CD14-positive monocyte (primary cell): Measurements from ENCODE around the gene GNG2. TPM values are rescaled to one million over a fixed set of nuclear protein-coding genes. Genes with fewer than 3 reads are reported as not detected.

Source experiments
- DNase-seq, 3 donors: peaks; one replicate each; pipeline ENCODE4 v3.0.0-alpha.2; 2011 to 2022
- H2AFZ ChIP-seq: 2 replicates; pipeline ENCODE4 v1.6.0; 2012; ENCODE audit warnings: mild to moderate bottlenecking, low read depth, low read length, inconsistent platforms; ENCODE audit not compliant: insufficient read depth, poor library complexity, severe bottlenecking
- H3K27ac ChIP-seq, 2 donors: 1 replicate in 1 of 2; 2 replicates in 1 of 2; pipeline ENCODE4 v1.5.1; 2012 to 2013; ENCODE audit warnings: low read length in 2 of 2, control low read depth in 1 of 2, inconsistent platforms in 1 of 2, low read depth in 1 of 2, mild to moderate bottlenecking in 1 of 2
- H3K27me3 ChIP-seq, 2 donors: one replicate each; pipeline versions ENCODE4 v1.6.0 to v1.6.1; 2011 to 2013; ENCODE audit warnings: low read length in 2 of 2; ENCODE audit not compliant: control insufficient read depth in 2 of 2, insufficient read depth in 2 of 2
- H3K36me3 ChIP-seq, 2 donors: replicated peaks in 1 of 2; 1 replicate in 1 of 2; 2 replicates in 1 of 2; pipeline versions ENCODE4 v1.5.1 to v1.6.1; 2012 to 2013; ENCODE audit warnings: low read length in 2 of 2, control low read depth in 1 of 2, inconsistent platforms in 1 of 2, mild to moderate bottlenecking in 1 of 2; ENCODE audit not compliant: insufficient read depth in 2 of 2, control insufficient read depth in 1 of 2
- H3K4me1 ChIP-seq, 2 donors: 1 replicate in 1 of 2; 2 replicates in 1 of 2; pipeline versions ENCODE4 v1.5.1 to v1.6.1; 2012 to 2013; ENCODE audit warnings: low read length in 2 of 2, control low read depth in 1 of 2, inconsistent platforms in 1 of 2, mild to moderate bottlenecking in 1 of 2, moderate library complexity in 1 of 2; ENCODE audit not compliant: insufficient read depth in 2 of 2, control insufficient read depth in 1 of 2
- H3K4me2 ChIP-seq: replicated peaks from 2 replicates; pipeline ENCODE3; 2012; ENCODE audit warnings: low read length, moderate library complexity, mild to moderate bottlenecking; ENCODE audit not compliant: poor library complexity, severe bottlenecking; ENCODE audit errors: extremely low read depth
- H3K4me3 ChIP-seq, 3 experiments: fragments of 200-600 bp in 1 of 3; sonication (generic) in 1 of 3; replicated peaks in 1 of 3; 1 replicate in 2 of 3; 2 replicates in 1 of 3; pipeline ENCODE4 v1.5.1; 2011 to 2013; ENCODE audit warnings: low read length in 3 of 3, mild to moderate bottlenecking in 3 of 3, control low read depth in 2 of 3, low read depth in 2 of 3, inconsistent platforms in 1 of 3, moderate library complexity in 1 of 3
- H3K79me2 ChIP-seq: 2 replicates; pipeline ENCODE4 v1.6.0; 2012; ENCODE audit warnings: mild to moderate bottlenecking, control low read depth, inconsistent platforms, low read length, moderate library complexity; ENCODE audit not compliant: insufficient read depth
- H3K9ac ChIP-seq: 2 replicates; pipeline ENCODE4 v1.6.0; 2017; ENCODE audit warnings: low read length, mild to moderate bottlenecking; ENCODE audit not compliant: insufficient read depth, poor library complexity, severe bottlenecking
- H3K9me3 ChIP-seq, 2 donors: replicated peaks in 1 of 2; 1 replicate in 1 of 2; 2 replicates in 1 of 2; pipeline versions ENCODE4 v1.5.1 to v1.6.1; 2012 to 2013; ENCODE audit warnings: low read length in 2 of 2, control low read depth in 1 of 2; ENCODE audit not compliant: control insufficient read depth in 1 of 2, insufficient read depth in 1 of 2
- H4K20me1 ChIP-seq: 2 replicates; pipeline ENCODE4 v1.6.0; 2012; ENCODE audit warnings: mild to moderate bottlenecking, low read length, control low read depth, moderate library complexity; ENCODE audit not compliant: insufficient read depth
- H3K27ac Mint-ChIP-seq, 7 donors: one replicate each; pipeline ENCODE4 v1.8.0; 2020; ENCODE audit warnings: mild to moderate bottlenecking in 7 of 7, mixed read lengths in 7 of 7, moderate library complexity in 6 of 7, inconsistent platforms in 2 of 7
- H3K27me3 Mint-ChIP-seq, 3 donors: one replicate each; pipeline ENCODE4 v1.8.0; 2021 to 2022; ENCODE audit warnings: low read depth in 3 of 3, mild to moderate bottlenecking in 3 of 3, mixed read lengths in 3 of 3, moderate library complexity in 3 of 3, inconsistent platforms in 1 of 3
- H3K36me3 Mint-ChIP-seq, 2 donors: one replicate each; pipeline ENCODE4 v1.8.0; 2020; ENCODE audit warnings: mixed read lengths in 2 of 2, inconsistent platforms in 1 of 2, mild to moderate bottlenecking in 1 of 2
- H3K4me1 Mint-ChIP-seq: one replicate; pipeline ENCODE4 v1.8.0; 2020; ENCODE audit warnings: mild to moderate bottlenecking, mixed read lengths
- H3K4me3 Mint-ChIP-seq, 2 donors: one replicate each; pipeline ENCODE4 v1.8.0; 2020; ENCODE audit warnings: mild to moderate bottlenecking in 2 of 2, mixed read lengths in 2 of 2, moderate library complexity in 1 of 2
- H3K9me3 Mint-ChIP-seq, 7 donors: one replicate each; pipeline ENCODE4 v1.8.0; 2020 to 2022; ENCODE audit warnings: mixed read lengths in 7 of 7, mild to moderate bottlenecking in 6 of 7, moderate library complexity in 6 of 7, inconsistent platforms in 2 of 7
- CTCF ChIP-seq: fragments of 200-600 bp; IDR thresholded peaks from one replicate; pipeline ENCODE4 v1.8.0; 2022; ENCODE audit warnings: antibody characterized with exemption, mild to moderate bottlenecking
- WGBS: methylation state at CpG from one replicate; pipeline ENCODE4 v1.1.5; 2013; ENCODE audit warnings: missing lambda C conversion rate; ENCODE audit not compliant: insufficient coverage; 5-methylcytosine and 5-hydroxymethylcytosine counted together
- intact Hi-C, 2 donors: fragments of 100-400 bp; cut with micrococcal nuclease; formaldehyde crosslinking; loops; one replicate each; pipeline versions ENCODE4 v1.15.0 to v1.15.1; 2023
- polyA plus RNA-seq, 3 donors: library from polyadenylated mRNA; depleted of rRNA in 1 of 3; unstranded in 2 of 3; stranded (reverse) in 1 of 3; fragments of 300-500 nt in 2 of 3; fragments of >200 nt in 1 of 3; fragmentation: Illumina TruSeq in 2 of 3; gene quantifications; 1 replicate in 2 of 3; 2 replicates in 1 of 3; pipeline ENCODE4 v1.2.3, GENCODE V29; 2012 to 2021

Gene GNG2
- polyA plus RNA-seq, 3 donors: 42.7 to 151 (median 146) TPM

DNA sequence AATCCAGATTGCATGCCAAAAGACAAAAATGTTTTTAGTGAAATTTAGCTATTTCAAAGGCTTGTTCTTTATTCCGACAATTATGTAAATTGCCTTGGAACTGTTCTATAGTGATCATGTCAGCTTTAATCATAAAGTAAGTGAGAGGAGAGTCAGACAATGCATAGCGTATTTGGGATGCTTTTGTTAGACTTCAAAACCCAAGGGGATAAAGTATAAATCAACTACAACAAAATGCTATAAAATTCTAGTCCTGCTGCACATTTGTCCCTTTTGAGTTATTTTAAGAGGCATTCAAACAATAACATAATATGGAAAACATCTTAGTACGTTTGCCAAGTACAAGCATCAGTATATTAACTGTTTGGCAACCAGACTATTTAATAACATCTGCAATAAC is 140.3 kb downstream of the GNG2 start:
- Histone ChIP-seq H3K79me2 (no peaks in the 10 kb centered on the region), H2AFZ (no peak overlapping the region), H4K20me1 (peaks cover 4% of the 10 kb centered on the region), H3K4me1 (no peaks in the 10 kb centered on the region), H3K9me3 (no peaks in the 10 kb centered on the region), H3K4me2 (no peak overlapping the region), H3K36me3 (peaks cover 86 to 99% of the 10 kb centered on the region in 2 donors), H3K27me3 (no peaks in the 10 kb centered on the region), H3K9ac (no peak overlapping the region), H3K27ac (no peak overlapping the region), H3K4me3 (no peak overlapping the region)
- DNase-seq: no peak
- H3K9me3 Mint-ChIP-seq: no peaks in the 10 kb centered on the region
- no peak for TF ChIP-seq CTCF
- H3K27me3 Mint-ChIP-seq: no peaks in the 10 kb centered on the region
- intact Hi-C loops: no loop called here
- no CpG with 5 or more reads among the region's 3 CpGs for WGBS
- no peak overlapping the region for H3K27ac Mint-ChIP-seq
- no peaks in the 10 kb centered on the region for H3K4me1 Mint-ChIP-seq
- H3K36me3 Mint-ChIP-seq: peaks cover 86 to 88% of the 10 kb centered on the region in 2 donors
- no peak overlapping the region for H3K4me3 Mint-ChIP-seq

DNA sequence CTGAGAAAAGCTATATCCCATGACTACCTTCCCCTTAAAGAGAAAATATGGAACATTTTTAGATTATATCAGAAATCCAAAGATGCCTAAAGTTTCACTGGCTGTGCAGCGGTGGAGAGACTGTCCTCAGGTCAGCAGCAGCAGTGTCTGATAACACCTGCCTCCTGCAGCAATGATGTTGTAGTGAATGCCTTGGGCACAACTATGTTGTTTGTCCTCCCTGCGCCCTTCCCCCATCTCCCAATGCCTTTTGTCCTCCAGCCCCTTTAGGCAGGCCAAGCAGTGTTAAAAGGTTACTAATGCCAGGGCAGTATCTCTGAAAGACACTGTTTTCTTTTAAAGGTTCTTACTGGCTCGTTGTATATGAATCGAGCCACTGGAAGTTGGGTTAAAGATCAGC is 142.1 kb downstream of the GNG2 start:
- Histone ChIP-seq H3K9ac (no peak overlapping the region), H3K27me3 (no peaks in the 10 kb centered on the region), H3K9me3 (no peaks in the 10 kb centered on the region), H3K4me3 (no peak overlapping the region), H3K4me1 (no peaks in the 10 kb centered on the region), H3K4me2 (no peak overlapping the region), H4K20me1 (no peaks in the 10 kb centered on the region), H2AFZ (no peak overlapping the region), H3K27ac (no peak overlapping the region), H3K79me2 (no peaks in the 10 kb centered on the region), H3K36me3 (peaks cover 94 to 100% of the 10 kb centered on the region in 2 donors)
- H3K4me1 Mint-ChIP-seq: no peaks in the 10 kb centered on the region
- no peak for TF ChIP-seq CTCF
- DNase-seq: no peak
- no peaks in the 10 kb centered on the region for H3K9me3 Mint-ChIP-seq
- intact Hi-C loops: no loop called here
- H3K4me3 Mint-ChIP-seq: no peak overlapping the region
- H3K36me3 Mint-ChIP-seq: peaks cover 84% of the 10 kb centered on the region in 2 donors
- H3K27ac Mint-ChIP-seq: no peak overlapping the region
- 83% methylated on average over 1 of the region's 4 CpGs for WGBS
- H3K27me3 Mint-ChIP-seq: no peaks in the 10 kb centered on the region
